Stomach (tissue), 4 donors: ENCODE measurements around the gene GP5.

ENCODE experiments used
- CTCF ChIP-seq, 7 experiments: fragments of 450-650 bp in 4 of 7; fragments of 200-600 bp in 3 of 7; sonication (generic) in 3 of 7; IDR thresholded peaks; one replicate each; pipeline ENCODE4 v1.5.1; 2016 to 2019; ENCODE audit warnings: antibody characterized with exemption in 7 of 7, control low read depth in 2 of 7, mild to moderate bottlenecking in 1 of 7
- POLR2A ChIP-seq, 4 donors: fragments of 450-650 bp; IDR thresholded peaks; one replicate each; pipeline ENCODE4 v1.6.1; 2016; ENCODE audit warnings: antibody characterized with exemption in 4 of 4, control low read depth in 2 of 4, mild to moderate bottlenecking in 1 of 4, moderate library complexity in 1 of 4

DNA sequence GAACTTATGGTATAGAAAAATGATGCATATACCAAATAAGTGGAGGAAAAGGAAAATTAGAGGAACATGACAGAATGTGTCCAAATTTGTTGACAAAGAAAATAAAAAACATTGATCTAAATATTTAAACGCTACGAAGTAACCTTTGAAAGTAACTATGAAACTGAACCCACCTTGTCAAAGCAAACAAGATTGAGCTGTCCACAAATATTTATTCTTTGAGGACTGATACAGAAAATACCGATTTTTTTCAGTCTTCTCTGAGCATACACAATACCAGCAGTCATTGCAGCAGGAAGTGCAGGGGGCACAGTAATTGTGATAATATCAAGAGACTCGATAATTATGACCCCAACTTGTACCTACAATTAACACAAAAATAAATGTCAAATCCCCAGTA, 47.7 kb upstream of the GP5 start:
- TF ChIP-seq CTCF (IDR thresholded peaks at IDR 0.05) (no peak), POLR2A (IDR thresholded peaks at IDR 0.05) (no peak)
